KBM-7 (cell line): ENCODE results near the gene MAMDC2.
"Not testable (repeated sequence)": the region's sequence is repeated elsewhere in the genome, so short reads cannot be mapped to it uniquely, and the experiment has no call there.

Source experiments
- DNase-seq: peaks from one replicate; pipeline ENCODE4 v3.0.0-alpha.2; 2015
- in situ Hi-C: fragments of 300-500 bp; cut with MboI; formaldehyde crosslinking; loops from 2 replicates; pipeline ENCODE4 v1.14.3; 2020; ENCODE audit warnings: low sequenced_read_pairs, low pct_unique_long_range_greater_than_20kb, mixed read lengths

MAMDC2 gene

DNA sequence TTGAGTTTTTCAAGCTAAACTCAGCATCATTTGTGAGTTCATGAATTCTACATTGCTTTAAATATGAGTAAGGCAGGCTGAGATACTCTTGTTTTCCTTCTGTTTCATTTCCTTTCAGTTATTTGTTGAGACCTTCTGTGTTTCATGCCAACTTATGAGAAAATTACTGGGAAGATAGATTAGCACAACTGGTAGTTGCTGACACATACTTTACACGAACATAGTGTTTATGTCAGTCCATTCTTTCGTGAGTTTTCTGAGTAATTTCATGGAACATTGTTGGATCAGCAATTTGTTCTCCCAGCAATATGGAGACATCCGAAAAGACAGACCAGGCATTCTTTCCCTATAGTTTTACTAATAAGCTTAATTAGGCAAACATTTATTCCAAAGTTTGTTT lies 113.1 kb downstream of the MAMDC2 start:
- in situ Hi-C loops = no loop called here

GRCh38 chr9:70159630-70160029 lies 116.0 kb downstream of the MAMDC2 start:
- in situ Hi-C loops = no loop called here
- DNase-seq = no peak

More for the DNA sequence above, 113.1 kb downstream of the MAMDC2 start:
- no peak for DNase-seq

- no peak for DNase-seq
Measured at GRCh38 chr9:70160686-70161600, 117.3 kb downstream of the MAMDC2 start.

GRCh38 chr9:70165006-70165602 lies 121.5 kb downstream of the MAMDC2 start:
- in situ Hi-C loops = no loop called here
- DNase-seq = no peak

More at GRCh38 chr9:70160686-70161600, 117.3 kb downstream of the MAMDC2 start:
- in situ Hi-C loops = no loop called here

GRCh38 chr9:70168521-70168920 lies 124.9 kb downstream of the MAMDC2 start:
- no peak for DNase-seq
- in situ Hi-C loops = no loop called here

DNA sequence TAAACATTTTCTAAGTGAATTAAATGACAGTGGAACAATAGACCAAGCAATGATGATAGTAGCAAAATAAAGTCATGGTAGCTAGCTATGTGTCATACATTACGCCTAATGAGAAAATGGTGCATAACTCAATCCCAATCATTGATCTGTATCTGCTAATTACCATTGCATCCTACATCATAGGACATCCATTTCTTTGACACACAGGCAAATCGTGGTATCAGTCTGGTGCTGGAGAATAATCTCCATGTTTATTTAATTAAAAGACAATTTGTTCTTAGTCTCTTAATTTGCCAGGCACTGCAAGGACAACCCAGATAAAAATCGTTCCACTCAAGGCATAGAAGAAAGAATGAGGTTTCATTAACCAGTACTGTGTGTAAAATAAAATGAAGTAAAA lies 125.6 kb downstream of the MAMDC2 start:
- no peak for DNase-seq
- in situ Hi-C loops = no loop called here

DNA sequence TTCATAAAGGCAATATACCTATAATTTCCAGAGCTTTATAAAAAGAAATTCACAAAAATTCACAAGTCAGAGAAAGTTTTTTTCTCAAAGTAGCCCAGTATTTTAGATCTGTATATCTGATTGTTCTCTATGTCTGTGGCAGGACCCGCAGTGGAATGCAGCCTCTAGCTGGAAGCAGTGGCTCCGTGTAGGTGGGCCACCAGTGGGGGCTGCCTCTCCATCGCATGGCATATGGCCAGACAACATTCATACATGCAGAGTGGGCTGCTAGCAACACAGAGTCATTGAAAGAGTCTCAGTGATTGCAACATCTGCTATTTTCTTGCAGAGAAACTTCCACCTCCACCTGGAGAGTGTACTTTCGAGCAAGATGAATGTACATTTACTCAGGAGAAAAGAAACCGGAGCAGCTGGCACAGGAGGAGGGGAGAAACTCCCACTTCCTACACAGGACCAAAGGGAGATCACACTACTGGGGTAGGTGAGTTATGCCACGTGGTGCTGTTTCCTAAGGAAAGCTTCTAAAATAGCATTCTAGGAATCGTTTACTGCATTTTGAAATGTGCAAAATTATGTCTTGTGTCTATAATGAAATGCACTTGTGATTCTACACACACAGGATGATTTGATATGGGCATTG lies 126.6 kb downstream of the MAMDC2 start:
- in situ Hi-C loops = no loop called here
- no peak for DNase-seq

DNA sequence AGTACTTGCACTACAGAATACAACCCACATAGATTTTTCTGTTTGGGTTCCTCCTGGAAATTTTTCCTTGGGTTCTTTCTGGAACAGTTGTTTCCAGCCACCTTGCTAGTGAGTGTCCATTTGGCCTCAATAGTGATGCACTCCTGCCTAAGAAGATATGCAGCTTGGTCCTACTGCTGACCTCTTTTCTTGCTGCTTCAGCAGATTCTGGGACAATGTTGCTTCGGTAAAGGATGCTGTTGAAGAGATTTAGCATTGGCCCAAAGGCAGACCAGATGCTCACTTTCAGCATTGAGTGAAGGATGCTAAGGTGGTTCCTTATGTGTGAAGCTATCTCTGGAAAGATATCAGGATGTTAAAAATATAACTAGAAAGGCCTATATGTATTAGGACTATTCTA lies 128.9 kb downstream of the MAMDC2 start:
- in situ Hi-C loops = no loop called here
- DNase-seq = no peak

DNA sequence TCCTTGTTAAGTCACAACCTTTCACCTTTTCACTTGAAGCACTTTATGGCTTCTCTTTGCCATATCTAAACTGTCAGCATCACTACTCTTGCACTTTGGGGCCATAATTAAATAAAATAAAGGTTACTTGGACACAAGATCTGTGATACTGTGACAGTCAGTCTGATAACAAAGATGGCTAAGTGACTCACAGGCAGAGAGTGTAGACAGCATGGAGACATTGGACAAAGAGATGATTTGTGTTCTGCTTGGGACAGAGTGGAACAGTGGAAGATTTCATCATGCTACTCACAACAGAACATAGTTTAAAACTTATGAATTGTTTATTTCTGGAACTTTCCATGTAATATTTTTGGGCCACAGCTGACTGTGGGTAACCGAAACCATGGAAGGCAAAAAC lies 133.5 kb downstream of the MAMDC2 start:
- no peak for DNase-seq
- in situ Hi-C loops = no loop called here

GRCh38 chr9:70192707-70193106 lies 149.1 kb downstream of the MAMDC2 start:
- no peak for DNase-seq
- in situ Hi-C loops = no loop called here

DNA sequence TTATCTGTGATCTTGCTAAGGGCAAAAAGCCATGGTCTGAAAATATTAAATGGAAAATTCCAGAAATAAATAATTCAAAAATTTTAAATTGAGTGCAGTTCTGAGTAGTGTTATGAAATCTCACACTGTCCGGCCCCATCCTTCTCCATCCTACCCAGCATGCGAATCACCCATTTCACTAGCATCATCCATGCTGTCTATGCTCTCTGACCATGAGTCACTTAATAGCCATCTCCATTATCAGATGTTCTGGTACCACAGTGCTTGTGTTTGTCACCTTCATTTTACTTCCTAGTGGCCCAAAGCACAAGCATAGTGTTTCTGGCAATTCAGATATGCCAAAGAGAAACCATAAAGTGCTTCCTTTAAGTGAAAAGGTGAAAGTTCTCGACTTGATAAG lies 151.8 kb downstream of the MAMDC2 start:
- in situ Hi-C loops = no loop called here
- DNase-seq = no peak

GRCh38 chr9:70197216-70198044 lies 153.8 kb downstream of the MAMDC2 start:
- in situ Hi-C loops = no loop called here
- DNase-seq = no peak

GRCh38 chr9:70204743-70205142 lies 161.1 kb downstream of the MAMDC2 start:
- DNase-seq, in situ Hi-C loops: not testable (repeated sequence)

GRCh38 chr9:70205366-70206020 lies 161.8 kb downstream of the MAMDC2 start:
- in situ Hi-C loops = no loop called here
- DNase-seq = no peak

GRCh38 chr9:70217029-70217428 lies 173.4 kb downstream of the MAMDC2 start:
- in situ Hi-C loops = no loop called here
- DNase-seq = no peak

GRCh38 chr9:70218767-70219166 lies 175.1 kb downstream of the MAMDC2 start:
- DNase-seq = no peak

GRCh38 chr9:70220216-70220615 lies 176.6 kb downstream of the MAMDC2 start:
- in situ Hi-C loops = no loop called here
- no peak for DNase-seq

More at GRCh38 chr9:70218767-70219166, 175.1 kb downstream of the MAMDC2 start:
- in situ Hi-C loops = no loop called here

DNA sequence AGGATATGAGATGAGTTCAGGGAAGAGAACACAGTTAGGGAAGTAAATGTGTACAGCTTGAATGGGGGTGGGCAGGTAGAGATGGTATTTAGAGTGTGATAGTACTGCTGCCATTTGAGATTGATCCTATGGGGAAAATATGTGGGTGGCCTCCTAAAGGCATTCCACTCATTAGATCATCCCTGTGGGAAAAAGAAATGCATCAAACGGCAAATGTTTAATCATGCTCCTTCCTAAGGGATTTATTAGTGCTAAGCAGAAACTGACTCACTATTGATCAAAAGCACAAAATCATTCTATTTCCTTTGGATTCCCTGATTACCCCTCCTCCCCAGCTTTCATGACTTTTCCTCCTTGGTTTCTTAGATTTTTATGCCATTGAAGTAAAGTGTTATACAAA lies 178.7 kb downstream of the MAMDC2 start:
- no peak for DNase-seq
- in situ Hi-C loops = no loop called here

- DNase-seq = no peak
- in situ Hi-C loops = no loop called here
Measured at GRCh38 chr9:70228118-70228517, 184.5 kb downstream of the MAMDC2 start.
